Mucosa of gallbladder (tissue), 1 donor: ENCODE results near the gene YWHAG. TPM values are rescaled to one million over a fixed set of nuclear protein-coding genes. Genes with fewer than 3 reads are reported as not detected.
"Not testable (repeated sequence)": the region's sequence is repeated elsewhere in the genome, so short reads cannot be mapped to it uniquely, and the experiment has no call there.

Experiments used
- DNase-seq: peaks from one replicate; pipeline ENCODE4 v3.0.0-alpha.2; 2020; ENCODE audit warnings: low spot score
- total RNA-seq: library from RNA; stranded (reverse); gene quantifications from one replicate; pipeline ENCODE4 v1.2.1, GENCODE V29; 2021
- donor health status: DM: no; HTN: no; CAD: no.

The YWHAG gene
- total RNA-seq, 1 donor from 2014 or later = 95.4 TPM

DNA sequence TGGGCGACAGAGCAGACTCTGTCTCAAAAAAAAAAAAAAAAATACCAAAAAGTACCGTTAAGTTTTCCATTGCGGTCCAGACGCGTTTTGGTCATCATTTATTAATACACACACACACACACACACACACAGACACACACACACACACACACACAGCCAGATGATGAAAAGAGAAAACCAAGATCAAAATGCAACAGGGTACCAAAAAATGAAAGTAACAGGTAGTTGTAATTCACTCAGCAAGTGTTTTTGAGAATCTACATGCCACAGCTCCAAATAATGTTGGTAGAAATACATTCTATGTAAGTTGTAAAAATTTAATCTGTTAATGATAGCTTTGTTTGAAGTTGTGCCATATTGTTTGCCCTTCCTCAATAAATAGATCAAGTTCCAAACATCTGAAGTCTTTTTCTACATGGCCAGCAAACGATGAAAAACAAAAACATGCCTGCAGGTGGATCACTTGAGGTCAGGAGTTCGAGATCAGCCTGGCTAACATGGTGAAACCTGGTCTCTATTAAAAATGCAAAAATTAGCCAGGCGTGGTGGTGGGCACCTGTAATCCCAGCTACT lies 9.4 kb downstream of the YWHAG start:
- DNase-seq = no peak

DNA sequence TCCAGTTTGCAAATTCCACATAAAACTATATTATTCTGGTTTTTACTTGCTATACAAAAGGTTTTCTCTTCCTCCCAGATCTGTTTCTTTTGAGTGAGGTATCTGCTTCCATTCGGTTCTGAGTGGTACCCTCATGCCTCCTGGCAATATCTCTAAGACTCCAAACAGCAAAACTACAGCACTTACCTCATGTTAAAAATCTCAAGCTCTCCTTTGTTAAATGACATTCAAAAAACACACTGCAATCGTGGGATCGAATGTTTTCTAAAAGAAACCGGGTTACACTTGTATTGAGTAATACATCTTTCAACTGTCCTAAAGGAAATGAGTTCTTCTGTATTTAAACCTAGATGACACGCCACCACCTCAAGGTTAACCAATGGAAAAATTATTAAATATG lies 11.1 kb downstream of the YWHAG start:
- no peak for DNase-seq

DNA sequence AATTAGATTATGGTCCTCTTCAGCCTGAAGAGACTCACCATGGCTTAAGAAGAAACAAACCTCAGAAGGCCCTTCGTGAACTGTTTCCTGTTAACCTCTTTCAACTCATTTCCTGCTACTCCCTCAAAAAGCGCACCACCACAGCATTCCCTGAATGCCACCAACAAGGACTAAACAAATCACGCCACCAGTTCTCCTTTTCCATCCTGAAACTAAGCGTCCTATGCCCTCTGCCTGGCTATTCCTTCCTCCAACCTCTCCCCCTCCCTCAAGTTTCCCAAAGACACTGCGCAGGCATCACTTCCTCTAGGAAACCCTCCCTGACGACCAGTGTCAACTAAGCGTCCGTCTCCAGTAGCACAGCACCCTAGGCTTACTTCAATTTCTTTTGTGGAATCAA lies 12.0 kb downstream of the YWHAG start:
- no peak for DNase-seq

DNA sequence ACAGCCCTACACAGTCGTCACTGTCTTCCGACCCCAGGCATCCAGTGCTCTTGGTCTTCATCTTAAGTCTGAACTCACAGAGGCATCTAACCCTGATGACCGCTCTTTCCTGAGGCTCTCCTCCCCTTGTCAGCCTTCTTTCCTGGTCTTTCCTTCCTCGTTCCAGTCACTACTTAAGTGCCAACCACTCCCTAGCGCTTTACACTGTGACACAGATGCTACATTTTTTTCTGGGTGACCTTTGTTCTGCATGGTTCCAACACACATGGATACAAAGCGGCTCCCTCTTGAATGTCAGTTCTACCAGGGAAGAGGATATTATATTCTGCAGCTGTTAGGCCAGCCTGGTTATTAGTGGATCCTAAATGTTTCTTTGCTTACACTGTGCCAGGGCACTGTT lies 12.7 kb downstream of the YWHAG start:
- peak; percentile 68 for DNase-seq

DNA sequence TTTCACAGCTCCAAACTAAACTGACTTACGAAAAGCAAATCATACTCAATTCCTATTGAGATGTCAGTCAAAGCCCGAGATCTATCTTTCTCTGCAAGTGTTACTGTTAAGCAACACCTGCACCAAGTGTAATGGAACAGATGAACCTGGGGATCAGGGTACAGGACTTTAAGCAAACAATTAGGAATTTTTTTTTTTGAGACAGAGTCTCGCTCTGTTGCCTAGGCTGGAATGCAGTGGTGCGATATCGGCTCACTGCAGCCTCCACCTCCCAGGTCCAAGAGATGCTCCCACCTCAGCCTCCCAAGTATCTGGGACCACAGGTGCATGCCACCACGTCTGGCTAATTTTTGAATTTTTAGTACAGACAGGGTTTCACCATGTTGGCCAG lies 14.9 kb downstream of the YWHAG start:
- no peak for DNase-seq

DNA sequence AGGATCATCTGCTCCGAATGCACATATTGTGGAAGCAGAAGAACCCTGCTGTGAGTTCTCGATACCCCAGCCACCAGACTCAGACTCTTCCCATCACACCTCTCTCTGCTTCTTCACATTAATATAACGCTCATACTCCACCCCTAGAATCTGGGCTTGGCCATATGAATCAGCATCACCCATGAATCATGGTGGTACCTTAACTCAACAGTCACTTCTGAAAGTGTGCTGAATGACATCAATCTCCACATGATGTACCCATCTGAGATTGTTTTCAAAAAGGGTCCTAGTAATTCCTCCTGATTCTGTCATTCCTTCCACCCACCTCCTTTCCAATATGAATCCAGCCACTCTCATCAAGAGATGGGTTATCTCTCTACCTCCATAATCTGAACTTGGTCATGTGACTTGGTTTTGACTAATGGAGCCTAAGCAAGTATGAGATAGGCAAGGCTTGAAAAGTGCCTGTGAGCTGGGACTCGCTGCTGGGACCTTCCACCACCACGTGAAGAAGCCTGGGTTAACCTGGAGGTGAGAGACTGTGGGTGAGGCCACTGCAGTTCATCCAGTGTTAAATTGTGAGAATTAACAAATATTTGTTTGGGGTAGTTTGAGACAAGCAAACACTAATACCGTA lies 15.4 kb downstream of the YWHAG start:
- DNase-seq = no peak

DNA sequence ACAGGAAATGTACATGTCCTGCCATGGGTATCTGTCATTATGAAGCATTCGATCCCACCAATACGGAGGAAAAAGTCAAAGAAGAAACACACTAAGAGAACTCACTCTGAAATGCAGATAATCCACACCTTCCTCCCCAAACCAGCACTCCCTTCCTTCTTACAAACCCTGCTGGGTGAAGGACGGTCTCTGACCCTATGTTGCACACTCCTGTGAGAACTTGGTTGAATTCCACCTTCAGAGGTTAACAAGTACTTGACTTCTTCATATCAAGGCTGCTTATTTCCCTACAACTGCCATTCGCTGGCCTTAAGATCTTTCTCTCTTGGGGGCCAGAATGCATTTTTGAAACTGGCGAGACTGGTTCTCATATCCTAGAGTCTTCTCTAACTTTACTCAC lies 16.6 kb downstream of the YWHAG start:
- DNase-seq = no peak

DNA sequence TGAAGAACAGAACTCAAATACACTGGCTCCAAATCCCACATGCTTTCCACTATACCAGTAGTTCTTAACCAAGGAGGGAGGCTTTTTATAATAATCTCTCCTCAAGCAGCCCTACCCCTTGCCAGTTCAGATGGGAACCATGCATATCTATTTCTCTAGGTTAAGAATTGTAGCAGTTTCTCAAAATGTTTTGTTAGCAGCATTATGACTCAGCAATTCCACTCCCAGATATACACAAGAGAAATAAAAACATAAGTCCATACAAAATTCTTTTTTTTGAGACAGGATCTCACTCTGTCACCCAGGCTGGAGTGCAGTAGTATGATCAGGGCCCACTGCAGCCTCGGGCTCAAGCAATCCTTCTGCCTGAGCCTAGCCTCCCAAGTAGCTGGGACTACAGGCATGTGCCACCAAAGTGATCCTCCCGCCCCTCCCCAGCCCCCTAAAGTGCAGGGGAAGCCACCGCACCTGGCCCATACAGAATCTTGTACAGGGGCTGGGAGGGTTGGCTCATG lies 18.1 kb downstream of the YWHAG start:
- DNase-seq = no peak

DNA sequence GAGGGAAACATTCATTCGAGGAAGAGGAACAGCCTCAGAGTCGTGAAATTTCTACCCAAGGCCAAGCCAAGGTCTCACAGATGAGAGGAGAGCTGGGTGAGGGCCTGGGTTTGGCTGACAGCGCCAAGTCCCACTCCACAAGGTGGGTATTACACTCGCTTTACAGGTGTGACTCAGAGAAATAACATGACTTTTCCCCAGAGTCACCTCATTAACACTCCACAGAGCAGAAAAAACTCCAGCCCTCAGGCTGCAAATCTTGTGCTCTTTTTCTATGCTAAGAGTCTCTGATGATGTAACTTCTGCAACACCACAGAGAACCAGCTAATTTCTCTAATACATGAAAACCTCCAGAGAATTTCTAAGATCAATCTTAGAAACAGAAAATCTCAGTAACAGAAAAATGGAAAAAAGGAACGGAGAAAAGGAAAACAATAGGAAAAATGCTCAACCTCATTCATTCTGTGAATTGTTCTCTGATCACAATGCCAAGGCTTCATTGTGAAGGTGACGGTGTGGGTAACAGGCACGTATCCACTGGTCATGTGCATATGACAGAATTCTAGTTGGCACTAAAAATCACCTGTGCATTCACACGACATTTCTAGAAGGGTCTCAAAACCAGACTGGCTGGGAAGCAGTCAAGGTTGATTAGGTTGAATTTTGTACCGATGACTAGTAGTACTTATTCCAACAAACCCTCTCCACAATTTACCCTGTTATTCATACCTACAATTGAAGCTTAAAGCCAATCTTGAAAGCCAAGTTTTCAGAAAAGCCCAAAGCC lies 20.3 kb downstream of the YWHAG start:
- DNase-seq = no peak

DNA sequence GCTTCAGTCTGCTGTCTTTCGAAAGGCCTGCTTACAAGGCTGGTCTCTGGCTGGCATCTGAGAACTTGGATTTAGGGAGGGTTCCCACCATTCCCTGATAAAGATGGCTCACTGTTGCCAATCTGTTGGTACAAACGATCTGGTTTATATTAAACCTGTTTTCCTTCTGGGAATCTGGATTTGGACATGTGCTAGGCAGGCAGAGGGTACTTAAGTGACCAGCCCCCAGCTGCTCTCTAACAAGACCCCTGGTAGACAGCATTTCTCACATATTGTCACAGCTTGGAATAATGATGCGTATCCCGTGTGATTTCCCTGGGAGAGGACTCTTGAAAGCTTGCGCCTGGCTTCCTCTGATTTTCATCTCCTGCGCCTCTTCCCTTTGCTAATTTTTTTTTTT lies 21.6 kb downstream of the YWHAG start:
- no peak for DNase-seq

DNA sequence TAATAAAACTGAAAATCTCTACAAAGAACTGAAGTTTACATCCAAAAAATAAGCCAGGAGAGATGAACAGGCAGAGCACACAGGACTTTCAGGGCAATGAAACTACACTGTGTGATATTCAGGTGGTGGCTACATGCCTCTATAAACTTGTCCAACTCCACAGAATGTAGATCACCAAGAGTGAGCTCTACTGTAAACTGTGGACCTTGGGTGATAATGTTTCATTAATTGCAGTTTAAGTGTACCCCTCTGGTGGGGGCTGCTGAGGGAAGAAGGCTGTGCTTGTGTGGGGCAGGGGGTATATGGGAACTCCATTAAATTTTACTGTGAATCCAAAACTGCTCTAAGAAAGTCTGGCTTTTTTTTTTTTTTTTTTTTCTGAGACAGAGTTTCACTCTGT lies 22.7 kb downstream of the YWHAG start:
- DNase-seq = no peak

DNA sequence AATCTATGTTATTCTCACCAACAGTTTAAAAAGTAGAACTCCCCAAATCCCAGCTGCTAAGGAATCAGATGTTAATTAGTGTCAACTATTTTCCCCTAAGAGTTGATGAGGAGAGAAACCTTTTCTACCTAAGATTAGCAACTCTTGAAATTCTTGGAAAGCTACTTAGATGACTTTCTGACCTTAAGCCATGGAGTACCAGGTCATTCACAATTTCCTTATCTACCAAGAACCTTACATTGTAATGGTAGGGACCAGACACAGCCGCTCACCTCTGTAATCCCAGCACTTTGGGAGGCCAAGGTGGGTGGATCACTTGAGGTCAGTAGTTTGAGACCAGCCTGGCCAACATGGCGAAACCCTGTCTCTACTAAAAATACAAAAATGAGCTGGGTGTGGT lies 23.4 kb downstream of the YWHAG start:
- not testable (repeated sequence) for DNase-seq

DNA sequence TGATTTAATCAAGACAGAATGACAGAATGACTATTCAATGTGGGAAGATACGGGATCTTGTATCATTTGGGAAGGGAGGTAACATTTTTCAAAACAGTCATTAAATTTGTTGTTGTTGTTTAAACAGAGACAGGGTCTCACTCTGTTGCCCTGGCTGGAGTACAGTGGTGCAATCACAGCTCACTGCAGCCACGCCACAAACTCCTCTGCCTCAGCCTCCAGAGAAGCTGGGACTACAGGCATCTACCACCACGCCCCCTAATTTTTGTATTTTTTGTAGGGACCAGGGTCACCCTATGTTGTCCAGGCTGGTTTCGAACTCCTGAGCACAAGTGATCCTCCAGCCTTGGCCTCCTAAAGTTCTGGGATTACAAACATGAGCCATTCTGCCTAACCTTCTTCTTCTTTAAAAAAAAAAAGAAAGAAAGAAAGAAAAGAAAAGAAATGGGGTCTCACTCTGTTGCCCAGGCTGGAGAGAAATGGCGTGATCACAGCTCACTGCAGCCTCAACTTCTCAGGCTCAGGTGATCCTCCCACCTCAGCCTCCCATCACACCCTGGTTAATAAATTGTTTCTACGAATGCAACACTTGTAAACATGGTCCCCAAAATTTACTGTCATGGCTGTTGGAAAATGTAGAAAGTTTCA lies 24.3 kb downstream of the YWHAG start:
- DNase-seq = no peak

DNA sequence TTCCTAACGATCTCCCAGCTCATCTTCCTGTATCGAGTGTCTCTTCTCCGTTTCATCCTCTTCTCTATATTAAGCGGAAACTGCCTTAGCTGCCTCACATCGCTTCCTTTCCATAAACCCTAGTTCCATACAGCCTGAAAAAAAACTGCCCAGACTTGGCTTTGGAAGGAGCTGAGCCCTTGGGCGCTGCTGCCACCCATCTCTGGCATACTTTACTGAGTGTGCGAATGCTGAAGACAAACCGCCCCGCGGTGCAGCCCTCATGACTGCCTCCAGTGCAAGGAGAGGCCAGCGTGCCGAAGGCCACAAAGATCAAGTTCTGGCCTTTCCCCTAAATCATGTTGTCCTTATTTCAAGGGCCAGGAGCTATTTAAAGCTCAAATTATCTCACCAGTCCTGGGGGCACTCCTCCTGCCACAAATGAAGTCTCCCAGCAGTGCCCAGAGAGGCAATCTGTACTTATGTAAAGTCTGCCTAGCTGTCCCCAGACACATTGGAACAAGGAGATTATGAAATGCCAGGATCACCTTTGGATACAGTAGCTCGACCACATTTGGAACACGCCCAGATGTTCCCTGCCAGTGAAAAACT lies 25.2 kb downstream of the YWHAG start:
- no peak for DNase-seq

DNA sequence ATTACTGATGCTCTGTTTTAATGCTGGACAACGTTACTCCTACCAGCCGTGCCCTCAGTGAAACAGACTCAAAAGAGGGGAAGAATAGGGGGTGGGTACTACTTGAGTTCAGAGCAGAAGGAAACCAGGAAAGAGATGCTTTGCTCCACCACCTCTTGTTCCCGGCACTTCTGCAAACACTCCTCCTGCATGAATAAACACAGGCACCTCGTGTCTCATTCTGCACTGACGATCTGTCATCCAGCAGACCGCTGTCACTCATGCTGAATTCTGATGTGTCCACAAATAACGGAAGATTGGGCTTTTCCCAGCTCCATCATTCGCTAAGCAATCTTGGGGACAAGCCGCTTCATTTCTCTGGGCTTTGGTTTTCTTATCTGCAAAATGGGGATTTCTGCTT lies 26.7 kb downstream of the YWHAG start:
- no peak for DNase-seq

DNA sequence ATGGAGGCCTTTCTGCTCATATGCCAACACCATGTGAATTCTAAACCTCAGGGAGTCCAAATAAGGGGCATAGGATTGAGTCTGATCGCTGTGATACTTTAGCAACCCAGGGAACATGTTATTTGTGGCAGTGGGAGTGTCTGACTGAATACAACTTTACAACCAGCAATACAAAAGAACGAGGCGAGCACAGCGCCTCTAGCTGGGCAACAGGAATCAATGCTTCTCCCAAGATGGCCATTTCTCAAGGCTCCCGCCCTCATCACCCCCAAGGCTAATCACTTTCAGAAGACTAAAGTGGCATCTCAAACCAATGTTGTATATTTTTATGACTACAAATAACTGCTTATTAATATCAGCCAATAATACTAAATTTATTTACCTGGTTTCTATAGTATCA lies 28.1 kb downstream of the YWHAG start:
- DNase-seq = no peak

DNA sequence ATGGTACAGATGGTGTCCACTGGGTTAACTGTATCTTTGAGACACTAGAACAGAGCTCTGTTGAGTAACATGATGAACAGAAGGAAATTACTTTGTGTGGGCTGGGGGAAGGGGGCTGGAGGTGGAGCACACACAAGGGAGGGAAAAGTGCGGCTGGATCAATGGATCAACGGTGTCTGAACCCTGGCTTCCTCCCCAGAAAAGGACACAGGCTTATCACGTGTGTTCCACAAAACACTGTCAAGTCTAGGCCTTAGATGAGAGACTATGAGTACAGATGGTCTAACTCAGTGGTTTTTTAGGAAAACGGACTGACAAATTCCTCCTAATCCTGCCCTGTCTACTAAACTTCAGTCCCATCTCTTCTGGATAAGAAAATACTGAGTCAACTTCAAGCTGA lies 28.5 kb downstream of the YWHAG start:
- DNase-seq = no peak

DNA sequence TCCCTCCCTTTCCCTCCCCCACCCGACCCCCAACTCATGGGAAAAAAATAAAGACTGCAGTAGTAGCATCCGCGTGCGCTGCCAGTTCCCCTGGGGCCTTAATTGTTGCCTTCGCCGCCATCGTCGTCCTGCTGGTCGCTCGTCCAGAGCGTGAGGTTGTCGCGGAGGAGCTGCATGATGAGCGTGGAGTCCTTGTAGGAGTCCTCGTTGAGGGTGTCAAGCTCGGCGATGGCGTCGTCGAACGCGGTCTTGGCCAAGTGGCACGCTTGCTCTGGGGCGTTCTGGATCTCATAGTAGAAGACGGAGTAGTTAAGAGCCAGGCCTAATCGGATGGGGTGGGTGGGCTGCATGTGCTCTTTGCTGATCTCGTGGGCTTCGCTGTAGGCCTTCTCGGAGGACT lies 29.3 kb downstream of the YWHAG start:
- DNase-seq = no peak

DNA sequence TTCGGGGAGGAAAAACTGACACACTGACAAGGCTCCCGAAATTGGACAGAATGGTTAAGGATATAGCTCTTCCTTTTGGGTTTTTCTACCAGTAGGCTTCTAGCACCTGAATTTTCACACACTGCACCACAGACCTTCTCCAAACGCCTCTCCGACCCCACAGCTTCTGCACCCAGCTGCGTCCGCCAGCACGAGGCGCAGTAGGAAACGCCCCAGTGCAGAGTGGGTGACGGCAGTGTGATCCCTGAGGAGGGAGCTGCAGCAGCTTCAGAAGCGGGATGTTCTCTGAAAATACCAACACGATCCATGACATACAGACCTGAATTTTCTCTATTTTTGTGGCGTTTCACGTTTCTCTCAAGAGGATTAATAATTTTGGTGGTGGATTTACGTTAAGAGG lies 30.4 kb downstream of the YWHAG start:
- no peak for DNase-seq

DNA sequence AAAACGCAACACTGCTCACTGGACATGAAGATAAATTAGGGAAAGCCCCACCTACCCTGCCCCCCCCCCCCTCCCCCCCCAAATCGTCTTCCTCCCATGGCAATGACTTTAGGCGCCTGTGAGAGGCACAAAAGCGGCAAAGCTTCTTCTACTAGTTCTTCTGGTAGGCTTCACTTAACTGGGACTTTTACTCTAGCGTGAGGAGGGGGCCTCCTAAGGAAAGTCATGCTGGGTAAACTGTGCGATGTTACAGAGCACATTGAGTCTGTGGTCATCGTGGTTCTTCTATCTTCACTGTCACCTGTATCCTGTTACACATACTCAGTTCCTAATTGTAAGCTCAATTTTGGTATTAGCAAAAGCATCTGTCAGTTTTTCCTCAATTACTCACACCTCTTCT lies 31.2 kb downstream of the YWHAG start:
- no peak for DNase-seq

DNA sequence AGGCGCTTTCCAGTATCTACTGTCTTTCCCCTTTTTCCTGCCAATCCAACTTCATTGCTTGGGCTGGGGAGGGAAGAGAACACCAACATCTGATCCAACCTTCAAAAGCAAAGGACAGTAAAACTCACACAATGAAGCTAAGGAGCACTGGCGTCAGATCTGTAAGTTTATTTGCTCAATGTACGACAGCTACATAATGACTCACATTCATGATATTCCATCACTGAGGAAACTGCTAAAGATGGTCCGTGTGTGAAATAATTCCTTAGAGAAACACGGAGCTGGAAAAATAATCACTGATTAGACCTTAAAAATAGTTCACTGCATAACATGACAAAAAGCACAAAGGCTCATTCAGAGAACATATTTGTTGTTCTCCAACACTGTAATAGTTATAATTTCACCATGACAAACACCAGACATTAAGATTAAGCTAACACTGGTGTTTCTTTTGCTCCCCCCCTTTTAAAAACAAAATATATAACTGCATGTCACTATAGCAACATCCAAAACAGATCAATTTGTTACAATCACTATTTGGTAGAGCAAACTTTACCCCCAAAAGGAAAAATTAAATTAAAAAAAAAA lies 32.1 kb downstream of the YWHAG start:
- no peak for DNase-seq

DNA sequence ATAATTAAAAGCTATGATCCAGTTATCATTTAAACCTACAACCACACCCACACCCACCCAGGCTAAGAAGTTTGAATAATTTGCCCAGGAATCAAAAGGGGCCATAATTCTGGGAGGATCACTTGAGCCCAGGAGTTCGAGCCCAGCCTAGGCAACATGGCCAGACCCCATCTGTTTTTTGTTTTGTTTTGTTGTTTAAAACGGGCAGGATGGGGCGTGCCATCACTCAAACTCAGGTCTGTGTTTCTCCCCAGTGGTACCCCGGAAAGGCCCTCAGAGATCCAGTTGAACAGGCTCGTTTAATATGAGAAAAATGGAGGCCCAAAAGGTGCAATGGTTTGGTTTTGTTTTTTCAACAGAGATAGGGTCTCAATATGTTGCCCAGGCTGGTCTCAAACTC lies 33.0 kb downstream of the YWHAG start:
- DNase-seq = no peak
